DOHH2 (cell line): ENCODE results near the gene CD79A.

Experiments
- H3F3A ChIP-seq: fragments of 200-600 bp; sonication (generic), shearing (Covaris generic); 2 replicates; pipeline ENCODE4 v1.6.0; 2016; ENCODE audit warnings: antibody characterized with exemption, mild to moderate bottlenecking; ENCODE audit not compliant: control insufficient read depth, insufficient read depth
- H3K27ac ChIP-seq: fragments of 200-600 bp; sonication (generic); 2 replicates; pipeline ENCODE4 v1.5.1; 2014; ENCODE audit warnings: low read depth, mild to moderate bottlenecking, low read length, moderate library complexity
- H3K27me3 ChIP-seq: fragments of 200-600 bp; sonication (generic); 2 replicates; pipeline ENCODE4 v1.6.1; 2014; ENCODE audit warnings: mild to moderate bottlenecking, low read length, mixed read lengths; ENCODE audit not compliant: control insufficient read depth
- H3K36me3 ChIP-seq: fragments of 200-600 bp; sonication (generic); 2 replicates; pipeline ENCODE4 v1.6.1; 2014; ENCODE audit warnings: mild to moderate bottlenecking, low read length, moderate library complexity, mixed read lengths; ENCODE audit not compliant: control insufficient read depth
- H3K4me1 ChIP-seq: fragments of 200-600 bp; sonication (generic); 2 replicates; pipeline ENCODE4 v1.6.1; 2014; ENCODE audit warnings: mild to moderate bottlenecking, low read length, mixed read lengths; ENCODE audit not compliant: control insufficient read depth
- H3K4me2 ChIP-seq: fragments of 200-600 bp; sonication (generic); 2 replicates; pipeline ENCODE4 v1.6.0; 2014; ENCODE audit warnings: mild to moderate bottlenecking, low read length, moderate library complexity
- H3K4me3 ChIP-seq: fragments of 200-600 bp; sonication (generic); 2 replicates; pipeline ENCODE4 v1.5.1; 2014; ENCODE audit warnings: mild to moderate bottlenecking, low read length, mixed read lengths
- H3K79me2 ChIP-seq: fragments of 200-600 bp; sonication (generic); 2 replicates; pipeline ENCODE4 v1.6.1; 2014; ENCODE audit warnings: mild to moderate bottlenecking, low read length, mixed read lengths; ENCODE audit not compliant: control insufficient read depth
- H3K9me2 ChIP-seq: fragments of 200-600 bp; sonication (generic); replicated peaks from 2 replicates; pipeline ENCODE4 v1.6.1; 2014; ENCODE audit warnings: mild to moderate bottlenecking, low read length, mixed read lengths; ENCODE audit not compliant: control insufficient read depth
- H3K9me3 ChIP-seq: fragments of 200-600 bp; sonication (generic); 2 replicates; pipeline ENCODE4 v1.6.1; 2014; ENCODE audit warnings: antibody characterized with exemption, low read length, mixed read lengths; ENCODE audit not compliant: control insufficient read depth, insufficient read depth
- H4K20me1 ChIP-seq: fragments of 200-600 bp; sonication (generic); 2 replicates; pipeline ENCODE4 v1.6.0; 2014; ENCODE audit warnings: low read depth, mild to moderate bottlenecking, antibody characterized with exemption, low read length, moderate library complexity; ENCODE audit not compliant: control insufficient read depth, insufficient read depth
- CTCF ChIP-seq: fragments of 200-600 bp; sonication (generic); IDR thresholded peaks from one replicate; pipeline ENCODE4 v1.5.1; 2014; ENCODE audit warnings: antibody characterized with exemption, mild to moderate bottlenecking, low read depth, low read length; ENCODE audit not compliant: poor library complexity, severe bottlenecking
- EZH2phosphoT487 ChIP-seq: fragments of 200-600 bp; sonication (generic); IDR thresholded peaks from 2 replicates; pipeline ENCODE4 v1.6.1; 2017; ENCODE audit warnings: borderline replicate concordance, mild to moderate bottlenecking, antibody characterized with exemption, low read length, moderate library complexity, mixed read lengths

Gene CD79A

GRCh38 chr19:41853768-41854167 is 23.3 kb upstream of the CD79A start:
- no peaks in the 10 kb centered on the region for H3K9me3 ChIP-seq
- no peaks in the 10 kb centered on the region for H4K20me1 ChIP-seq
- no peak overlapping the region for H3K4me3 ChIP-seq
- no peak overlapping the region for H3K4me2 ChIP-seq
- H3K36me3 ChIP-seq, result no peaks in the 10 kb centered on the region
- H3K9me2 ChIP-seq, result no peaks in the 10 kb centered on the region
- H3K27me3 ChIP-seq, result peaks cover 26% of the 10 kb centered on the region
- no peak overlapping the region for H3K27ac ChIP-seq
- H3K4me1 ChIP-seq, result peaks cover 15% of the 10 kb centered on the region
- TF ChIP-seq CTCF (no peak), EZH2phosphoT487 (no peak)
- no peaks in the 10 kb centered on the region for H3F3A ChIP-seq
- no peaks in the 10 kb centered on the region for H3K79me2 ChIP-seq

DNA sequence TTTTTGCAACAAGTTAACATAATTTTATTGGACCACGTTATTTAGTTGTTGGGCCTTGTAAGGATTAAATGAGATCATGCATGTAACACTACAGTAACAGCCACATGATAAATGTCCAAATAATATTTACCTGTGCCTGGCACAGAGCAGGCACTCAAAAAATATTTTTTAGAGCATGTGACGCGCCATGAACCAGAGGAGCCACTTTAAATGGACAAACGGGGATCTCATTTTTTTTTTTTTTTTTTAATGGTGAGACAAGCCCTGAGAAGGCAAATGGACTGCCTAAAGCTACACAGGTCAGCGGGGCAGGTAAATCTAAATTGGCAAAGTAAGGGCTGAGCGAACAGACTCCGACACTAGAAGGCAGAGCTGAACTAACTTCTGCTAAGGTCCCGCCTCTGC is 17.9 kb upstream of the CD79A start:
- TF ChIP-seq CTCF, result no peak
- TF ChIP-seq EZH2phosphoT487, result no peak
- Histone ChIP-seq H3K9me3 (no peaks in the 10 kb centered on the region), H3K27me3 (no peaks in the 10 kb centered on the region), H3K4me1 (peaks cover 55% of the 10 kb centered on the region), H3K27ac (peak overlapping the region; percentile 45), H3K4me3 (peak overlapping the region; percentile 65), H3K9me2 (no peaks in the 10 kb centered on the region), H3F3A (peaks cover 34% of the 10 kb centered on the region), H3K36me3 (peaks cover 41% of the 10 kb centered on the region), H4K20me1 (peaks cover 31% of the 10 kb centered on the region), H3K79me2 (peaks cover 42% of the 10 kb centered on the region), H3K4me2 (peak overlapping the region; percentile 67)

GRCh38 chr19:41859618-41860418 is 17.3 kb upstream of the CD79A start, which contains the start of gene RPS19:
TSS of gene RPS19 (plus strand) at chr19:41860255. CDS start at chr19:41860775, 520 bp downstream.
- TF ChIP-seq EZH2phosphoT487 (no peak), CTCF (peak; percentile 58)
- Histone ChIP-seq H3K79me2 (peaks cover 48% of the 10 kb centered on the region), H3K4me3 (peak within 1 kb of the TSS; percentile 87), H3K36me3 (peaks cover 47% of the 10 kb centered on the region), H3K27ac (peak within 1 kb of the TSS; percentile 81), H3K4me1 (peaks cover 61% of the 10 kb centered on the region), H3K4me2 (peak within 1 kb of the TSS; percentile 88), H3K9me3 (no peaks in the 10 kb centered on the region), H3K27me3 (no peaks in the 10 kb centered on the region), H4K20me1 (peaks cover 37% of the 10 kb centered on the region), H3K9me2 (no peaks in the 10 kb centered on the region), H3F3A (peaks cover 41% of the 10 kb centered on the region)
